ENCODE results near the gene YIPF6.
"Not testable (repeated sequence)": the region's sequence is repeated elsewhere in the genome, so short reads cannot be mapped to it uniquely, and the experiment has no call there.

Gene YIPF6

GRCh38 chrX:68506649-68507048 is 7.8 kb downstream of the YIPF6 start:
- no peak for DNase-seq (ENCODE audit: low spot score)

DNA sequence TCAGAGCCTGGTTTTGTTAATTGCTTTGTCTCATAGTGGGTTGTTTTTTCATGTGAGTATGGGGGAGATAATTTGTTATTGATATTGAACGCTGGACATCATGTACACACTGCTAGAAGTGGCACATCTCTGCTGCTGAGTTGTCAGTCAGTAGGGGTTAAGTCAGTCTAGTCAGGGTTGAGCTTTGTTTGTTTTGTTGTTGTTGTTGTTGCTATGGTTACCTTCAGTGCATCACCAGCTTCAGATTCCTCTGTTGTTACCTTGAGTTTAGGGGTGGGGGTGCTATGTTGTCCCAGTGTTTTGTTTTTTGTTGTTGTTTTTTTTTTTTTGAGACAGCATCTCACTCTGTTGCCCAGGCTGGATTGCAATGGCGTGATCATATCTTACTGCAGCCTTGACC is 9.9 kb downstream of the YIPF6 start:
- peak; percentile 28 for DNase-seq (ENCODE audit: low spot score)

GRCh38 chrX:68511255-68511654 is 12.4 kb downstream of the YIPF6 start:
- DNase-seq (ENCODE audit: low spot score), result peak; percentile 57

- not testable (repeated sequence) for DNase-seq (ENCODE audit: low spot score)
Measured at GRCh38 chrX:68524680-68525079, 25.8 kb downstream of the YIPF6 start.

- DNase-seq (ENCODE audit: low spot score), result no peak
Measured at GRCh38 chrX:68532831-68533533, 34.1 kb downstream of the YIPF6 start.

DNA sequence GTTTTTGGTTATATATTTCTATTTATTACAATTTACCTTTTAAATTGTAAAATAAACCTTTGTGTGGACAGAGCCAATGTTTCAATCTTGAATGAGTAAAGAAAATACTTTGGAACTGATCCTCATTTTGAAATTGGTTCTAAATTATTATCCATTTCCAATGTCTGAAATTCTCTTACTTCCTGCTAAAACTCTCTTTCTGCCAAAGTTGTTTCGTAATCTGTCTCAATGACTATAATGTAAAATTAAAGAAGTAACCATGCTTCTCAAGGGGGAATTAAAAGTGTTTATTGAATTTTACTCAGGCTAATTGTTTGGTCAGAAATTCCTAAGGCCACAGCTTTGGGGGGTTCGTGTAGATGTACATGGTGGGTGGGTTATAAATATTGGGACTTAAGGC is 34.8 kb downstream of the YIPF6 start:
- no peak for DNase-seq (ENCODE audit: low spot score)

GRCh38 chrX:68534691-68535090 is 35.8 kb downstream of the YIPF6 start:
- peak; percentile 12 for DNase-seq (ENCODE audit: low spot score)

- DNase-seq (ENCODE audit: low spot score), result no peak
Measured at GRCh38 chrX:68536429-68536828, 37.6 kb downstream of the YIPF6 start.

DNA sequence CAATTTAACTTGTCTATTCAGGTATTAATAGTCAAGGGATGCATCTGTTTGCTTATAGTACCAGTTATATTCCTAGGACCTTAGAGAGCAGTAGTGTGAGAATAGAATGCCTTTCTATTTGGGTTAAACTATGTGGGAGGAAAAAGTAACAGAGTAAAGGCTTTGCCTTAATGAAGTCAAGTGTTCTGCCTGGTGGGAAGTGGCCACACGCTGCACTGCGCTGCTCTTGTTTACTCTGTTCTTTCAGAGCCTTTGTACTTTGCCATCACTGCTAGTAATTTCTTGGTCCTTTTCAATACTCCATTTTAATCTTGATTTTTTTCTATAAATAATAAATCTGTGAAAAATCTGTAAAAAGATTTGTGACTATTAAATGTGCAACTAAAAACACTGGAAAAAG is 38.0 kb downstream of the YIPF6 start:
- DNase-seq (ENCODE audit: low spot score), result no peak

GRCh38 chrX:68550193-68550592 is 51.3 kb downstream of the YIPF6 start:
- DNase-seq (ENCODE audit: low spot score), result no peak

- no peak for DNase-seq (ENCODE audit: low spot score)
Measured at GRCh38 chrX:68556036-68556435, 57.2 kb downstream of the YIPF6 start.

- not testable (repeated sequence) for DNase-seq (ENCODE audit: low spot score)
Measured at GRCh38 chrX:68557126-68557525, 58.3 kb downstream of the YIPF6 start.

GRCh38 chrX:68559905-68560304 is 61.1 kb downstream of the YIPF6 start:
- not testable (repeated sequence) for DNase-seq (ENCODE audit: low spot score)

DNA sequence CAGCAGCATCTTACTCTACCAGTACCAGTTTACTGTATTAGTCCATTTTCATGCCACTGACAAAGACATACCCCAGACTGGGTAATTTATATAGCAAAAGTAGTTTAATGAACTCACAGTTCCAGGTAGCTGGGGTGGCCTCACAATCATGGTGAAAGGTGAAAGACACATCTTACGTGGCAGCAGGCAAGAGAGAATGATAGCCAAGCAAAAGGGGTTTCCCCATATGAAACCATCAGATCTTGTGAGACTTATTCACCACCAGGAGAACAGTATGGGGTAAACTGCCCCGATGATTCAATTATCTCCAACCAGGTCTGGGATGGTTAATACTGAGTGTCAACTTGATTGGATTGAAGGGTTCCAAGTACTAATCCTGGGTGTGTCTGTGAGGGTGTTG is 69.3 kb downstream of the YIPF6 start:
- no peak for DNase-seq (ENCODE audit: low spot score)

- no peak for DNase-seq (ENCODE audit: low spot score)
Measured at GRCh38 chrX:68570598-68570997, 71.7 kb downstream of the YIPF6 start.

DNA sequence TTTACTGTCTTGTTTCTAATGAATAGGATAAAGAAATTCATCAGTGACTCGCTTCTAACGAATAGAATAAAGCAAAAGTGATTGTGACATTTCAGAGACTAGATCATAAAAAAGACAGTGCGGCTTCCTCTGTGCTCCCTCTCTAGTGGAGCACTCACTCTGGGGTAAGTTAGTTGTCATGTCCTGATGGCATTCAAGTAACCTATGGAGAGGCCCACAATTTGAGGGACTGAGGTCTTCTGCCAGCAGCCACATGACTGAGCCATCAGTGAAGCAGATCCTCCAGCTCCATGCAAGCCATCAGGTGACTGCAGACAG is 72.4 kb downstream of the YIPF6 start:
- DNase-seq (ENCODE audit: low spot score), result no peak

DNA sequence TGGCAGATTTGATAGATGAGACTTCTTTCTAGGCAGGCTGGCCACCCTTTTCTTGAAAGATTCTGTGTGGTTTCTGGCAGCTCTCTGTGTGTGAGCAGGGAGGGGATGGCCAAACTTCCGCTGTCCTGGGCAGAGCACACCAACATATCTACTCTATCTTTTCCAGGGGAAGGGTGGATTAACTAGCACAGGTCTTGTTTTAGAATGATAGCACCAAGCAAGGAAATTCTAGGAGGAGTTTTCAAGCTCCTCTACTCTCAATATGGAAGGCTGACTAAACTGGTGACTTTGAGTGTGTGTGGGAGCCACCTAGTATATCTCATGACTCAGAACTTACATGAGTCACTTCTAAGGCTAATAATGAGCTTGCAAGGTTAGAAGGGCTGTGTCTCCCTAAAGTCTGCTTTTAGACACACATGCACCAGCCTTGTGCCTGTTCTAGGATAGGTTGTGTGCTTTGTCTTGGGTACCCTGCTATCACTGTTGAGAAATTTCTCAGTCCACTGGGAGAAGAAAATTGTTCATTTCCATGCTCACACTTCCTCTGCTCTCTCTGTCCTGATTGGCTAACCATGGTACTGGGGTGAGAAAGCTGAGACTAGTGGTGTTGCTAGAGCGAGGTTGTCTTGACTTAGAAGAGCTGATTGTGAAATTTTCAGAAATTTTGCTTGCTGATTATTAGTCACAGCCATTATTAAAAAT is 72.9 kb downstream of the YIPF6 start:
- DNase-seq (ENCODE audit: low spot score), result peak; percentile 82

GRCh38 chrX:68574240-68574639 is 75.4 kb downstream of the YIPF6 start:
- DNase-seq (ENCODE audit: low spot score), result no peak

GRCh38 chrX:68579810-68580209 is 81.0 kb downstream of the YIPF6 start:
- DNase-seq (ENCODE audit: low spot score), result no peak

- no peak for DNase-seq (ENCODE audit: low spot score)
Measured at GRCh38 chrX:68584221-68584620, 85.4 kb downstream of the YIPF6 start.
